ENCODE data around the gene DLGAP3. TPM values are rescaled to one million over a fixed set of nuclear protein-coding genes. Genes with fewer than 3 reads are reported as not detected.

The DLGAP3 gene
- polyA plus RNA-seq, 1 donor (not counting 4 experiments of a cell fraction or from before 2014, with no cell fraction given), result not detected

DNA sequence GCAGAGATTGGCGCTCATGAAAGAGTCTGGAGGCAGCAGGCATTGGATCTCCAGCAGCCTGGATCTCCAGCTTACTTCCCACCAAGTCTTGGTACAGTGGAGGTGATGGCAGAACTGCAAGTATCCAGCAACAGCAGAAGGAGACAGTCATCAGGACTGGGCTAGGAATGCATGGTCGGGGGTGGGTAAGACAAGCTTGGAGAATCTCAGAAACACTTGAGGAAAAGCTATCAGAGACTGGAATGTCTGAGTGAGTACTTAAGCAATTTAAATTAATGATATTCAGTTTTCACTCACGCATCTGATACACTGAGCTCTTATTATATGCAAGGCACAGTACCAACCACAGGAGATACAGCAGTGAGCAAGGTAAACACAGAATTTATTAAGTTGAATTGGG, 45.9 kb upstream of the DLGAP3 start:
- Histone ChIP-seq H3K36me3 (ENCODE audit: control insufficient read depth in 2 of 2, extremely low read depth in 1 of 2, insufficient read depth in 2 of 2, low read length in 2 of 2) (no peaks in the 10 kb centered on the region), H2AFZ (ENCODE audit: control insufficient read depth, low read length) (no peak overlapping the region), H3K4me1 (ENCODE audit: control insufficient read depth, extremely low read depth, insufficient read depth, low read length) (no peaks in the 10 kb centered on the region), H3K79me2 (ENCODE audit: control insufficient read depth, insufficient read depth, low read length) (no peaks in the 10 kb centered on the region), H3K27me3 (ENCODE audit: control insufficient read depth, extremely low read depth, insufficient read depth, low read length) (no peaks in the 10 kb centered on the region), H3K9ac (ENCODE audit: control insufficient read depth, extremely low read depth, insufficient read depth, low read length) (no peak overlapping the region), H3K27ac (ENCODE audit: control insufficient read depth, insufficient read depth, low read length) (no peak overlapping the region), H4K20me1 (ENCODE audit: control insufficient read depth, extremely low read depth, insufficient read depth, low read length) (no peaks in the 10 kb centered on the region), H3K9me3 (ENCODE audit: control insufficient read depth, low read depth, low read length) (no peaks in the 10 kb centered on the region), H3K9me1 (ENCODE audit: control insufficient read depth, extremely low read depth, insufficient read depth, low read length) (no peaks in the 10 kb centered on the region), H3K4me3 (ENCODE audit: control insufficient read depth in 2 of 3, extremely low read depth in 1 of 3, insufficient read depth in 2 of 3, low read depth in 1 of 3, low read length in 3 of 3) (no peak overlapping the region), H3K4me2 (ENCODE audit: control insufficient read depth, extremely low read depth, insufficient read depth, low read depth, low read length) (no peak overlapping the region)
- dilution Hi-C loops (cut with MboI; ENCODE audit: extremely low pct_ligation_motif_present, low sequenced_read_pairs), result no loop called here
- no peak for FAIRE-seq
- no peak for TF ChIP-seq EZH2 (IDR thresholded peaks at IDR 0.05; ENCODE audit: low read length)
- TF ChIP-seq, protein P1, sequence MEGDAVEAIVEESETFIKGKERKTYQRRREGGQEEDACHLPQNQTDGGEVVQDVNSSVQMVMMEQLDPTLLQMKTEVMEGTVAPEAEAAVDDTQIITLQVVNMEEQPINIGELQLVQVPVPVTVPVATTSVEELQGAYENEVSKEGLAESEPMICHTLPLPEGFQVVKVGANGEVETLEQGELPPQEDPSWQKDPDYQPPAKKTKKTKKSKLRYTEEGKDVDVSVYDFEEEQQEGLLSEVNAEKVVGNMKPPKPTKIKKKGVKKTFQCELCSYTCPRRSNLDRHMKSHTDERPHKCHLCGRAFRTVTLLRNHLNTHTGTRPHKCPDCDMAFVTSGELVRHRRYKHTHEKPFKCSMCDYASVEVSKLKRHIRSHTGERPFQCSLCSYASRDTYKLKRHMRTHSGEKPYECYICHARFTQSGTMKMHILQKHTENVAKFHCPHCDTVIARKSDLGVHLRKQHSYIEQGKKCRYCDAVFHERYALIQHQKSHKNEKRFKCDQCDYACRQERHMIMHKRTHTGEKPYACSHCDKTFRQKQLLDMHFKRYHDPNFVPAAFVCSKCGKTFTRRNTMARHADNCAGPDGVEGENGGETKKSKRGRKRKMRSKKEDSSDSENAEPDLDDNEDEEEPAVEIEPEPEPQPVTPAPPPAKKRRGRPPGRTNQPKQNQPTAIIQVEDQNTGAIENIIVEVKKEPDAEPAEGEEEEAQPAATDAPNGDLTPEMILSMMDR (optimal IDR thresholded peaks at IDR 0.05 in 1 of 3, IDR thresholded peaks at IDR 0.05 in 1 of 3, conservative IDR thresholded peaks at IDR 0.05 in 1 of 3; ENCODE audit: extremely low read depth in 1 of 3, insufficient read depth in 2 of 3, low read length in 3 of 3), result no peak
- DNase-seq (ENCODE audit: low read depth, low spot score), result no peak

DNA sequence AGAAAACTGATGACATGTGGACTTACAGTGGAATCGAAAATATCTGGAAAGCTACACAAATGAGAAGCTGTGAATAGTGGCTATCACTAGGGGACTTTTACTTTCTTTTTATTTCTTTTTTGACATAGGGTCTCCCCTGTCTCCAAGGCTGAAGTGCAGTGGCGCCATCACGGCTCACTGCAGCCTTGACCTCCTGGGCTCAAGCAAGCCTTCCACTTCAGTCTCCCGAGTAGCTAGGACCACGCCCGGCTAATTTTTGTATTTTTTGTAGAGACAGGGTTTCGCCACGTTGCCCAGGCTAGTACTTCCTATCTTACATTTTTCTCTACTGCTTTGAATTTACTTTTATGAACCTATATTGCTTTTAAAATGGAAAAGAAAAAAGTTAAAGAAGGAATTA, 45.2 kb upstream of the DLGAP3 start:
- Histone ChIP-seq H3K27ac (ENCODE audit: control insufficient read depth, insufficient read depth, low read length) (no peak overlapping the region), H3K79me2 (ENCODE audit: control insufficient read depth, insufficient read depth, low read length) (no peaks in the 10 kb centered on the region), H2AFZ (ENCODE audit: control insufficient read depth, low read length) (no peak overlapping the region), H3K4me1 (ENCODE audit: control insufficient read depth, extremely low read depth, insufficient read depth, low read length) (no peaks in the 10 kb centered on the region), H3K27me3 (ENCODE audit: control insufficient read depth, extremely low read depth, insufficient read depth, low read length) (no peaks in the 10 kb centered on the region), H4K20me1 (ENCODE audit: control insufficient read depth, extremely low read depth, insufficient read depth, low read length) (no peaks in the 10 kb centered on the region), H3K36me3 (ENCODE audit: control insufficient read depth in 2 of 2, extremely low read depth in 1 of 2, insufficient read depth in 2 of 2, low read length in 2 of 2) (no peaks in the 10 kb centered on the region), H3K9ac (ENCODE audit: control insufficient read depth, extremely low read depth, insufficient read depth, low read length) (no peak overlapping the region), H3K4me3 (ENCODE audit: control insufficient read depth in 2 of 3, extremely low read depth in 1 of 3, insufficient read depth in 2 of 3, low read depth in 1 of 3, low read length in 3 of 3) (no peak overlapping the region), H3K9me1 (ENCODE audit: control insufficient read depth, extremely low read depth, insufficient read depth, low read length) (no peaks in the 10 kb centered on the region), H3K4me2 (ENCODE audit: control insufficient read depth, extremely low read depth, insufficient read depth, low read depth, low read length) (no peak overlapping the region), H3K9me3 (ENCODE audit: control insufficient read depth, low read depth, low read length) (no peaks in the 10 kb centered on the region)
- DNase-seq (ENCODE audit: low read depth, low spot score) (no peak), FAIRE-seq (no peak)
- dilution Hi-C loops (cut with MboI; ENCODE audit: extremely low pct_ligation_motif_present, low sequenced_read_pairs), result no loop called here
- no peak for TF ChIP-seq EZH2 (IDR thresholded peaks at IDR 0.05; ENCODE audit: low read length)
- TF ChIP-seq, protein P1 (optimal IDR thresholded peaks at IDR 0.05 in 1 of 3, IDR thresholded peaks at IDR 0.05 in 1 of 3, conservative IDR thresholded peaks at IDR 0.05 in 1 of 3; ENCODE audit: extremely low read depth in 1 of 3, insufficient read depth in 2 of 3, low read length in 3 of 3), result no peak

Data from keratinocyte (primary cell).